CD1c-positive myeloid dendritic cell (primary cell): ENCODE data around the gene GGT6.

Source experiments
- DNase-seq: peaks from one replicate; pipeline ENCODE4 v3.0.0-alpha.2; 2016; ENCODE audit errors: extremely low spot score

GGT6 gene

GRCh38 chr17:4573669-4574068 lies 13.3 kb upstream of the GGT6 start:
- peak; percentile 85 for DNase-seq

GRCh38 chr17:4573115-4573514 lies 12.7 kb upstream of the GGT6 start:
- DNase-seq = no peak

GRCh38 chr17:4572131-4572530 lies 11.8 kb upstream of the GGT6 start:
- no peak for DNase-seq

DNA sequence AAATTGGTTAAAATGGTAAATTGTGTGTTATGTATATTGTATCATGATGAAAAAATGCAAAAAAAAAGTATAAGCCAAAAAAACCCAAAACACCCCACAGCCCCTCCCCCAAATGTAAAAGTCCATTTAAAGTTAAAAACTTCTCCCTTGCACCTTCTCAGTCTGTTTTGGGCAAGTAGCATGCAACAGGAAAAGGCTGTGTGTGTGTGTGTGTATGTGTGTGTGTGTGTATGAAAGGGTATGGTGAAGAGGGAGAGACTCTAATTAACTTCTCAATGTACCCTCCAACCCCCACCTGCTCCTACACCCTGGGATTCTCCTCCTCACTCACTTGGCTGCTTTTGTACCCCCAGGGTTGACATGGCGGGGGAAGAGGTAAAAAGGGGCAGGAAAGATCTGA lies 9.2 kb upstream of the GGT6 start:
- no peak for DNase-seq

DNA sequence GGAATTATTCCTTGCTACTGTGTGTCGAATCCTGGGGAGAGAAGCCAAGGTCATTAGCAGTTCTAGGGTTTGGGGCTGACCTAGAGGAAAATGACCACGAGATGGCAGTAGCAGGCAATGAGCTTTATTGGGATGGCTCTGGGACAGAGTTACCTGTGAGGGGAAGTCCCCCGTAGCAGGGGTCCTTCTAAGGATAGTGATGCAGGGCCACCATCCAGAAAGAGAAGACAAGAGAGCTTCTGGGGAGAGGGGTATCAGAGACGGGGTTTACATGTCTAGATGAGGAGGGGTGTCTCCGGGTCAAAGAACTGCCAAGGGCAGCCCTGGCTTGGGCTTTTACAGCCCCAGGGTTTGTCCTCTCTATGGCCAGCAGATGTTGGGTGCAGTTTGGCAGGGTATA lies 6.4 kb upstream of the GGT6 start:
- DNase-seq = peak; percentile 69

GRCh38 chr17:4565209-4566141 lies 5.1 kb upstream of the GGT6 start:
- peak; percentile 86 for DNase-seq

DNA sequence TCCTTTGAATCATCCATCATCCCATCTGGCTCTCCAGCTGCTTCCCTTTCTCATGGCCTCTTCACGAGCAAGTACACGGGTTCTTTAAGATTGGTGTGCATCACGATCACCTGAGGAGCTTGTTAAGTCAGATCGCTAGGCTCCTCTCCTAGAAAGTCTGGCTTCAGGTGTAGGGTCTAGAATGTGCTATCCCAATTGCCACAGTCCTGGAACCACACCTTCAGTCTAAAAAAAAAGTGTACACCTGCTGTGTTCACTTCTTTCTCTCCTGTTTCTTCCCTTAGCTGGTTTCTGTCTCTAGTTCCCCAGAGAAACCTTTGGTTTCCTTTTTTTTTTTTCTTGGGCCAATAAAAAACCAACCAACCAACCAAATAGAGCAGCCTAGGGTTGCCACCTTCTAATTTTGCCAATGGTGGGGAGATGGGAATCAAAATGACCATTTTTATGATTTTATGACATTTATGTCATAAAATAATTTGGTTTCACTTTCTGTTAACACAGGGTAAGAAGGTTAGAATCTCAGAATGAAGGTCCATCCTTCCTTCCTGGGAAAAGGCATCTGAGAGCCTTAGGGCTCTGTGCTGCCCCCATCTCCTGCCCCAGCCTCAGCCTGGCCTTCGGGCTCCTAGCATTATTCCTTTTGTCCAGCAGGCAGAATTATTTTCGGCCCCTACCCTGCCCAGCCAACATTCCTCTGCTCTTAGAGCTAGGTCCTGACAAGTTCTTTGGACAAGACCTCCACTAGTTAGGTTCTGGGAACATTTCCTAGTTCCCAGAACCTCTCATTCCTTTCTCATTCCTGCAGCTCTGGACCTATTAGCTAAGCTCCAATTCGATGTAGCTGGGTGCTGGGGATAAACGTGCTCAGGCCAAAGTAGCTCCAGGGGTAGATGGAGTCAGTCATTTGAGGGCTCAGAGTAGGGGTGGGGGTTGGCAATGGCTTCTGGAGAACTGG lies 1.9 kb upstream of the GGT6 start:
- no peak for DNase-seq

GRCh38 chr17:4560837-4561256 lies 470 bp upstream of the GGT6 start:
- no peak for DNase-seq

- DNase-seq = no peak
These were observed 411 bp downstream of the GGT6 start for GRCh38 chr17:4559966-4560365.

DNA sequence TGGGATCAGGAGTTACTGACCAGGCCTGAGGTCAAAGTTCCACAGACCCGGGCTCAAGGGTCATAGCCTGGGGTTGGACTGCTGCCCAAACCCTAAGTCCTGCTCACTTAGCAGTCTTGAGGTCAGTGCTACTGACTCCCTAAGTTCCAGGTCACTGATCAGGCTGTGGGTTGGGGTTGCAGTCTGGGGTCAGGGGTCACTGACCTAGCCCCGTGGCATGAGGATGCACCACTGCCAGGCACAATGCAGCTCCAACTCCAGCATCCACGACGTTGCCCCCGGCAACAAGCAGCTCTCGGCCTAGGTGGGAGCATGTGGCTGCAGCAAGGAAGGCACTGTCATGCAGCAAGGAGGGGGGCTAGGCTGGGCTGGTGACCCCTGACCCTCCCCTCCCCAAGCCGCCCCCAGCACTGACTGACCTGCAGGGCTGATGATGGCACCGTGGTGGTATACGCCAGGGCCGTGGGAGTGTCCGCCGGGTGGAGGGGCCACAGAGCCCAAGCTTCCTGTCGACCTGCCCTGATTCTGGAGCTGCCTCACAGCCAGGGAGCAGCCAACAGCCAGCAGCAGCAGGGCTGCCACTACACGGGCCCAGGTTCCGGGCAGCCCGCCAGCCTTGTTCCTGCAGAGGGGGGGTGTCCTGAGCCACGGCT lies 1.1 kb downstream of the GGT6 start:
- no peak for DNase-seq

DNA sequence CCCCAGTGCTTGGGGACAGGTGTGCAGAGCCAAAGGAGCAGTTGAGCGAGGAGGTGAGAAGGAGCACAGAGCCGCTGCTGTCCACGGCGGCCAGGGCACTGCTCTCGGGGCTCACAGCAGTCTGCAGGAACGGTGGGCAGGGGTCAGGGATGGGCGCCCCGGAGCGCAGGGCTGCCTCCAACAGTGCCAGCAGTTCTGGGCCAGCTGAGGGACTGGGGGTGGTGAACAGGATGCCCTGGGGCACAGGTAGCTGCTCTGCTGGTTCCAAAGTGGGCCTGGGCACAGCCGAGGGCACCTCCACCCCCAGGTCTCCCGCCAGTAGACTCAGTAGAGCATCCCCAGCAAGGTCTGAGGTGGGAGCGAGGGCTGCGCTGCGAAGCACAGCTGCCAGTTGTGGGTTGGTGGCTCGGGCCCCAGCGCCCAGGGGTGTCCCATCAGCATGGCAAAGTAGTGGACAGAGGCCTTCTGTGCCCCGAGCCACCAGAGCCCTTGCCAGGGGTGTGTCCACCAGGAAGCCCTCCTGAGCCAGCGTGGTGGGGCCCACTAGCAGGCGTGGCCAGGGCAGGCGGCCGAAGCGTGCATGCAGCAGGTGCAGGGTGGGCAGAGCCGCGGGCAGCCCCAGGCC lies 1.9 kb downstream of the GGT6 start:
- DNase-seq = no peak

- DNase-seq = no peak
These were observed 2.6 kb downstream of the GGT6 start for GRCh38 chr17:4557626-4558346.

DNA sequence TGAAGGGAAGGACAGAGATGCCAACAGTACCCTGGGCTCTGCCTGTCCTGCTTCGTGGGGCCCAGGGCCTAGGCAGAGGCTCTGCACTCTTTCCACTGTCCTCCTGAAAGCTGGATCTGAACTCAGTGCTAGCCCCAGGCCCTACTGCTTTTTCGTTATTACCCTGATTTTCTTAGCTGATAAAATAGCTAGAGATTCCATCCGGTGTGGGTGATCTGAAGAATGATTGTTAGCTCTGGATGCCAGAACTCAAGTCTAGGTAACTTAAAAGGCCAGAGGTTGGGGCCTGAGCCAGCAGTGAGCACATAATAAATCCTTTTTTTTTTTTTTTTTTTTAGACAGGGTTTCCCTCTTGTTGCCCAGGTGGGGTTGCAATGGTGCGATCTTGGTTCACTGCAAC lies 3.4 kb downstream of the GGT6 start:
- DNase-seq = no peak

DNA sequence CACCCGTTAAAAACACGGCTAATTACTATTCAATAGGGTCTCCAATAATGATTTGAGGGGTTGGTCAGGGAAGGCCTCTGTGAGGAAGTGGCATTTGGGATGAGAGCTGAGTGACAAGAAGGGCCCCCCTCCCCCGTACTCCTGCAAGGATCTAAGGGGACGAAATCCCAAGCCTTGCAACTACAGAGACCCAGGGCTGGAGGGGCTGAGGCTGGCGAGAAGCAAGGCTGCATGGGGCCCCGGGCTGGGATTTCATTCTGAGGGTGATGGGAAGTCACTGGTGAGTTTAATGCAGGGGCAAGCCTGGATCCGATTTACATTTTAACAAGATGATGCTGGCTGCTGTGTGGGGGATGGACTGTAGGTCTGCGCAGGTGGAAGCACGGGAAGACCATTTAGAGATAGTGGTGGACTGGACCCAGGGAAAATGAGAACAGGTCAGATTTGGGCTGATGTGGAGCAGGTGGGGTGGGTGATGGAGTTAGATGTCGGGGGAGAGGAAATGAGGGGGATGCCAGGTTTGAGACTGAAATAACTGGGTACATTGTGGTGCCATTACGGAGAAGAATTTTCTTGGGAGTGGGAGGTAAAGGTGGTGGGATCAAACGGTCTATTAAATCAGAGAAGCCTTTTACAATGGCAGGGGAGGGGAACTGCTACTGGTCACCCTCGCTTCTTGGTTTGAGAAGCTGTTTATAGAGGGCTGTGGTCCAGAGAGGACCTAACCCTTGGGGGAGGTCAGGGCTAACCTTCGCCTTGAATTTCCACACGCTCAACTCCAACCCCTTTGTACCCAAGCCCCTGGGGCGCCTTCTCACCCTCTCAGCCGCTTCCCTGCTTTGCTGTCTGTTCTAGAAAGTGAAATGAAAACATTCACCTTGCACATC lies 4.3 kb downstream of the GGT6 start:
- no peak for DNase-seq

DNA sequence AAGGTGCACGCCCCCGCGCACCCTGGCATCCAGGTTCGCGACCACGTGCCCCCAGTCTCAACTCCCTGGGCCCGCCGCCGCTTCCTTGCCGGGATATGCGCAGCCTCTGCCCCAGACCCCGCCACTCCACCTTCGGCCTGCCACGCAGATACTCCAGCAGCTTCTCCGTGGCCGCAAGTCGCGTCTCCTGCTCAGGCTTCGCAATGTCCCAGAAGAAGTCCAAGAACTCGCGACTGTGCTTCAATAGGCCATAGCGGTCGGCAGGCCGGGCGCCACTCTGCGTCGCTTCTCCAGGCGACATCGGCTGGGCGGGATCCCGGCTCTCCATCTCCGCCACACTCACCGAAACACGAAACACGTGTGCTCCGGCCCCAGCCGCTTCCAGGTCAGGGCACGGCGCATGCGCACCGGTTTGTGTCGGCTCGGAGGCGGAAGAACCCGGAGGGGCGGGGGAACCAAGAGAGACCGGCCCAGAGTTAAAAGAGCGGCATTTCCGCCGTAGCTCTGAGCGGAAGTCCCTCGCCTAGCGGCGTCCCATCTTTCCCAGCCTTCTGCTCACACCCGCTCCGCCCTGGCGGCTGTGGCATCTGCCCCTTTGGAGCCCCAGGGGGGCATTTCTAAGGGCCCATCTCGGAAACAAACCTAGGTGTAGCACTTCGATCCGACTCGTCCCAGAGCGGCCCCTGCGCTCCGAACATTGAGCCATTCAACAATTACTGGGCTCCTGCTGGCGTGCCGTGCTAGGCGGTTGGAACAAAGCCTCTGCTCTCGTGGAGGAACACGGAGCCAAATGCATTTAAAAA lies 5.2 kb downstream of the GGT6 start, which contains the start of gene MYBBP1A:
MYBBP1A (minus strand) TSS at position 388 of the 803 bp plus-strand sequence; CDS start at position 328, 60 bp downstream.
- peak; percentile 99 for DNase-seq

DNA sequence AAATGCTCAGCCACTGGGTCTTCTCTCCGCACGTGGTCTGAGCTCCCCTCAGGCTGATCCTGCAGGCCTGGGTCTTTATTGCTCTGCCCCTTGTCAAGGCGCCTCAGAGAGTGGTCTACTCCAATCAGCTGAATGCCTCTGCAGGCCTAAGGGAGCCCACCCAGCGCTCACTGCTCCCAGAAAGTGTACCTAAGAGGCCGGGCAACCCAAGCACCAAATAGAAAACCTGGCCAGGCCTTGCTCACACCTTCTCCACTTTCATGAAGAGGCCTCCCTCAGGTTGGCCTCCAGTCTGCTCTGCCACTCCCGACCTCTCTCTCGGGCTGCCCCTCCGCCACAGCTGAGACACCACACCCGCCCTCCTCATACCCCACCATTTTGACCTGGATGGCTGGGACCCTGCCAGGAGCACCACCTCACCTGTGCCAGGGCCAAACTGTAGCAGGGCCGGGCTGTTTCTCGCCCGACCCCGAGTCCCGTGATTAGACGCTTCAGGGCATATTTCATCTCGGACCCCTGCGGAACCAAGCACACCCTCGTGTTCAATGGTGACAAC lies 5.9 kb downstream of the GGT6 start:
- DNase-seq = no peak

- no peak for DNase-seq
These were observed 6.7 kb downstream of the GGT6 start for GRCh38 chr17:4553669-4554068.

DNA sequence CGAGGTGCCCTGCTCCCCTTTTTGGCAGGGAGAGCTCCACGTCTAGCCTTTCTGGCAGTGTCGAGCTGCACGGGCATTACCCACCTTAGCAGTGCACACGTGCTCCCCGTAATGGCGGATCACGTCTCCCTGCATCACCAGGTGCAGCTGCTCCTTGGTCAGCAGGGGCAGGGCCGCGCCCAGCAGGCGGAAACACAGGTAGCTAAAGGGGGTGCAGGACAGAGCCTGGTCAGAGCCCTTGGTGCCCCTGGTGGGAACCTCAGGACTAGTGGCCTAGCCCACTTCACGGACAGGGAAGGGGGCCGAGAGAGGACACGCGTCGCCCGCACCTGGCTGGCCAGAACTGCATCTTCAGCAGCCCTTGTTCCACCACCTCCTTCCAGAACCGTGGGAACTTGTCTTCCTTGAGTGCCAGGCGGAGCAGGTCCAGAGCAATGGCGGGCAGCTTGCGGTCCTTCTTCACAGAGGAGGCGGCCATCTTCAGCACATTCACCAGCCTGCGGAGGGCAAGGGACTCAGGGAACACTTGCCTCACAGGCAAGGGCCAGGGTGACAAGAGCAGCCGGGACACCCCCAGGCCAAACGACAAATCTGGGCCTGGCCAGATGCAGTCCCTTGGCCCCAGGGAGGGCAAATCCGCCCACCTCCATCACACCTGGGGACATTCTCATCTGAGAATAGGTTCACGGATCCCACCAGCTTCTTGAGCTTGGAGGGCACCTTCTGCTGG lies 8.4 kb downstream of the GGT6 start:
- no peak for DNase-seq
